HG03064 (cell line): Measurements from ENCODE around the gene RRBP1.

Experiments
- ATAC-seq: cut with Tn5 transposase; IDR thresholded peaks from one replicate; pipeline ENCODE4 v1.9.1; 2021; ENCODE audit warnings: low read depth; ENCODE audit not compliant: unreplicated experiment

The RRBP1 gene

DNA sequence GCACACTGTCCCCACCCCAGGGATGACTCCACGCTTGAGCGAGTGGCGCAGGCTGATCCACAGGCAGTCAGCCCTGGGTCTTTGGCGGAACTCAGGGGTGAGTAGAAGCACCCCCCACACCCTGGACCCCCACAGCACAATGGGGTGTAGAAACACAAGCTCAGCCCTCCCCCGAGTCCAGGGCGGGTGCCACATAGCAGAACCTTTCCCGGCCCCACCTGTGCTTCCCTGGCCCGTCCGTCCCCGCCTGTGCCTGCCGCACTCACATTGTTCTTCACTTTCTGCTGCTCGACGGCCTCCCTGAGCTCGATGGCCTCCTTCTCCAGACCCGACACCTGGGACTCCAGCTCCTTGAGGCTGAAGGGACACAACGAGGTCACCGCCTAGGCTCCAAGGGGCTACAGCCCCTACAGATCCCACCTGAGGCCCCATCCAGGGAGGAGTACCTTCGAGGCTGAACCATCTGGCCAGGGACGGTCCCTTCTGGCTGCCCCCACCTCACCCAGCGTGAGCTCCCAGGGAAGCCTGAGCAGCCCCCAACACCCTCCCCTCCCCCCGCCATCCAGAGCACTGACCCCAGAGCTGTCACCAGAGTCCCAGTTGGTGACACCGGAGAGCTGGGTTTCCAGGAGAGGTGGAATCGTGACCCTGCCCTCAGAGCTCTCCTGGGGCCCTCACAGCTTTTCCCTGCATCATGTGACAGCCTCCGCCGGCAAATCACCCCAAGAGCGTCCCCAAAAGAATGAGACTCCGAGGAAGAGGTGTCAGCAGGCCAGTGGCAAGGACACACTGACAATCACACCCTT is 56.6 kb downstream of the RRBP1 start:
- ATAC-seq, result no peak

DNA sequence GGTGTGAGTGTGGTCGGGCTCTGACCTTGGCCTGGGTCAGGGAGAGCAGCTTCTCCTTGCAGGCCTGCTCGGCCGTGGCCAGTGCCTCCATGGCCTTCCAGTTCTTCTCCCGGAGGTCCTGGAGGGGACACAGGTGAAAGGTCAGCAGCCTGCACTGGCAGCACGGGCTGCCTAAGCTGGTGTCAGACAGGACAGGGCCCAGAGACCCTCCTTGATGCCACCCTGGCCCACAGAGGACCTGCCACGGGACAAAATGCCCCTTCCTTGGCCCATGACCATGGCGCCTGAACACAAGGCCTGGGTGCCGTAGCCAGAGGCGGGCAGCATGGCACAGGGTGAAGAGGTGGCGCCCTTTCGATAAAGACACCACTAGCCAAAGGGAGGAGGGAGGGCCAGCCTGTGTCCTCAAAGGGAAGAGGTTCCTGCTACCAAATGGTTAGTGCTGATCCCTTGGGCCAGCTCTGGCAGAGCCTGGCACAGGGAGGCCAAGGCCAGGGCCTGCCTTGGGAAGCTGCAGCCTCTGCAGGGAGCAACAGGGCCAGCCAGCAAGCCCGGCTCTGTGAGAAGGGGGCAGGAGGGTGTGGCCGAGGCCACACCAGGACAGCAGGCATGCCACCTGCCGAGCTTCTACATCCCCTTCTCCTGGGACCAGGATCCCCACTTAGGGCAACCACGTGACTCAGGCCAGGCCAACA is 57.3 kb downstream of the RRBP1 start:
- ATAC-seq, result no peak

DNA sequence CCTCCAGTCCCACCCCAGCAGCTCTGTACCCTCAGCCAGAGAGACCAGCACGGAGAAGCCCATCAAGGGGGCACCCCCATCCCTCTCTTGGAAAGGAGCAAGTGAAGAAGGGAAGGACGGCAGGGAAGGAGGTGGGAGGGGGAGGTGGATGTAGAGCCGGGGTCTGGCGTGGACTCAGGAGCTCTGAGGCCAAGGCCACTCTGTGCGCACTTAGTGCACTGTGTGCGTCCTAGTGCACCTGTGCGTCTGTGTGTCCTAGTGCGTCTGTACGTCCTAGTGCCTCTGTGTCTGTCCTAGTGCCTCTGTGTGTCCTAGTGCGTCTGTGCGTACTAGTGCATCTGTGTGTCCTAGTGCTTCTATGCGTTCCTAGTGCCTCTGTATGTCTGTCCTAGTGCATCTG is 58.0 kb downstream of the RRBP1 start:
- no peak for ATAC-seq

DNA sequence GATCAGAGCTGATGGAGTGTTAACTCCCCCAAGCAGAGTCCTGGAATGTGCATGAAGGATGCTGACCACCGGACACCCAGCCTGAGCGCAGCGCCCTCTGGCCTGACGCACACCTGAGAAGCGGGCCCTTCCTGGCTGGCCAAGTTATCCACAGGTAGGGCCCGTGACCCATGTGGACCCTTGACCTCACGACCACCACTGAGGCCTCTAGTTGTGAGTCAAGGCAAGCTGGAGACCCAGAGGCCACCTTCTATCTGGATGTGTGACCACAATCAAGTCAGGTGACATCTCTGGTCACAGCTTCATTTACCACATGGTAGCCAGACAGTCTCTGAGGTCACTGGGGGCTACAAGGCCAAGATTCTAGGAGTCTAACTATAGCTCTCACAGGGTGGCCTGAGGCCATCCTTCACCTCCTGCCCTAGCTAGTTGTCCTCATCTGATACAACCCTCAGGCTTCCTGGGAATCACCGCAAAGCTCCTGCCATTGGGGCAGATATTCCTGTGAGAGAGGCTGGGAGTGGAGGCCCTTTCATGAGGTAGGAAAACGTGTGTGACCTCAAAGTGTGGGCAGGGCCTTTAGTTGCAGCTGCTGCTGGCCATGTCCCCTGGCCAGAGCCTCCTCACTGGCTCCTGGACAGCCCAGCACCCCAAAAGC is 59.1 kb downstream of the RRBP1 start:
- ATAC-seq, result no peak

DNA sequence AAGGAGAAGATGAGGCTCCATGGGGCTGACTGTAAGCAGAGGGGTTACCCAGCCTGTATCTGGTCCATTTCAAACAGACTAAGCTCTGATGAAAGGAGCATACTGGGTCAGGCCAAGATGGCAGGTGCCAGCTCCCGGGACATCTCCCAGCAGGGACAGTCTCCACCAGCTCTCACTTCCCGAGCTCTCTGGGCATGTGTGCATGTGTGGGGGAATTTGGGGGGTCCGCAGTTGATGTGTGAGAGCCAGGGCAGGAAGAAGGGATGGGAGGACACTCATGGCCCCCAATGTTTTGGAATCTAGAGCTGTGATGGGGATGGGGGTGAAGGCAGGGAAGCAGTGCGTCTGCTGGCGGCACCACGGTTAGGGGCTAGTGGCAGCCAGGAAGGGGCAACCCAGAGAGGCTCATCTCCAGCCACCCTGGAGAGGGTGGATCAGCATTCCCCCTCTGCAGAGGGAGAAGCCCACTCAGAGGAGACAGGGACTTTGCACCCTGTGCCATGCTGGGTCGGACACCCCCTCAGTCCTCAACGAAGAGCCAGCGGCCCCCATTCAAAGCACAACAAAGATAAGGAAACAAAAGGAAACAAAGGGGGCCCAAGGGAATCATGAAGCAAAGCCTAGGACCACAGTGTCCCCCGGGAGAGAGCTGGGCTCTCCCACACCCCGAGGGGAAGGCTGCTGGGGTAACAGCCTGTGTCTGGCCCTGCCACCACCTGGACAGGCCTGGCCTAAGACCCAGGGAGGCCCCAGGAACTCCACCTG is 59.8 kb downstream of the RRBP1 start:
- no peak for ATAC-seq

DNA sequence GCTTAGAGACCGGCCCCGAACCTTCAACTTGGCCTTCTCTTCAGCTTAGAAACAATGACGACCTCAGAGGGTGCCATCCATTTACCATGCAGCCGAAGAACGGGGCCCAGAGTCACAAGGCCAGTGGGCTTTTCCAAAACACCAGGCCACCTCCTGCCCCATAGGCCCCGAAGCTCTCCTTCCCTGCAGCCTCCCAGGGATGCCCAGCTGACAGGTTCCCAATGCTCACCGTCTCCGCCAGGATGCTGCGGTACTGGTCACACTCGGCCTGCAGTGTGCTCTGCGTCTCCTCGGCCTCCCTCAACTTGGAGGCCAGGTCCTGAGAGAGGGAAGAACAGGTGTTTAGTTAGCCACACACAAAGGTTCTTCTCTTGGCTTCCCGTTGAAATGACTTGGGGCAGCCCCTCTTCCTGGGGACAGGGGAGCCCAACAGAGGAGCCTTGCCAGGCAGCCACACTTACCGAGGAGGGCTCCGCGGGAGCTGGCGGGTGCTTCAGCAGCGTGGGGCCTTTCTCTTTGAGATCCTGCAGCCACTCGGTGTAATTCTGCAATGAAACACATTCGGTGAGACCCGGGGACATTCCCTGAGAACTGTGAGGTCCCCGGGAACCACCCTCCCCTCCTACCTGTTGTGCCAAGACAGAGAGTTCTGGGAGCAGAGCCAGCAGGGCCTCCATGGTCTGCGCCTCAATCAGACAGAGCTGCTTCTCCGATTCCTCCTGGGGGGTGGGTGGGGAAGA is 60.6 kb downstream of the RRBP1 start:
- ATAC-seq, result no peak

DNA sequence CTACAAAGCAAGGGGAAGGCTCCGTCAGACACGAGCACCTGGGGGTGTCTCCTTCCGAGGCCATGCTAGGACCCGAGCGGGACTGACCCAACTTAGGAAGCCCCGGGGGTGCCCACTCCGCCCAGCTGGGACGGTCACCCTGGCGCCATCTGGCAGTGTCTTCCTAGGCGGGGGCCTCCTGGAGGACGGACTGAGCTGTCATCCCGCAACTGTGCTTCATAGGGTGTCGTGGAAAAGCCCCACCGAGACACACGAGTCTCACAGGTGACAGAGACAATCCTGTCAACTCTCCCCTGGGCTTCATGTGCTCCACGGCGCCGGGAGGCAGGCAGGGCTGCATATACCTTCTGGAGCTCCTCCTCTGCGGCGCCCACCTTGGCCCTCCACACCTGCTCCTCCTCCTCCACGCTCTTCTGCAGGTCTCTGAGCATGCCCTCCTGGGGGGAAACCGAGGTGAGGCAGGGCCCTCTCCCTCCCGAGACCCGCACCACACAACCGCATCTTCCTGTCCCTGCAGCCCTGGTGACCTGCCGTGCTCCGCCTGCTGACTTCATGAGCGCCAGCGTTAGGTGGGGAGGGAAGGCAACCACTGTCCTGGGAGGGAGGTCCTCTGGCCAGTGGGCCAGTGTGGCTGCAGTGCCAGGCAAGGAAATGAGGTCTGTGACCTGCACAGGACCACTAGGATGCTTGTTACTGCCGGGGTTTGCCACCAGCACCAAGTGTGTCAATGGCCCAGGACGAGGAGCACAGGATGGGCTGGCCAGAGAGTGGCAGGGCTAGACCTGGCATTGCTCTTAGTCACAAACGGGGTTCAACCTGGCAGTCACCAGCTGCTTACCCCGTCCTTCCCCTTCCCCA is 61.4 kb downstream of the RRBP1 start:
- no peak for ATAC-seq

DNA sequence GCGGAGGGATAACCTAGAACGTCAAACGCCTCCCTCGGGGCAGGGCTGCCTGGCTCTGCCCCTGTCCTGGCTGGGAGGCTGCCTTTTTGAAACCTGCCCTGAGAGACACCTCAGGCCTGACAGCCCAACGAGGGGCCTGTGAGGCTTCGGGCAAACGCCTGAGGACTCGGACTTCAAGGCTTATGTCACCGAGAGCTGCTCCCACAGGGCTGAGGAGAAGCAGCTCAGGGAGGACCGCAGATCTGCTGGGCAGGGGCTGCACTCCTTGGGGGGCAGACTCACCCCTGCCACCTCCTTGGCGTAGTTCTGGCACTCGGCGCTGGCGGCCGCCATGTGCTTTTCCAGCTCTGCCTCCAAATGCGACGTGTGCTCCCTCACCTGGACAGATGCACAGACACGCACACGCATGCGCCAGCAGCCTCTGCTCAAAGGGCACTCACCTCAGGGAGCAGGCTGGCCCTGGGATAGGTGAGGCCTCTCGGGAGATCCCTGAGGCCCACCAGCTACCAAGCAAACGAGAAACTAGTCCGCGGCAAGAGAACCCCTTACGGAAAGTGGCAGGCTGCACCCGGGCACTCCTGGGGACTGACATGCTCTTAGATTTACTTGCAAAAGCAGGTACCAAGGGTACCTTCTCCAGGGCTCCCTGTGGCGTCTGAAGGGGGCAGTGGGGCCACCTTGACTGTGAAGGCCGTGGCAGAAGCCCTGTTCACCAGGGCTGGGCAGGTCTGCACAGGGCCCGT is 62.5 kb downstream of the RRBP1 start:
- ATAC-seq, result no peak

DNA sequence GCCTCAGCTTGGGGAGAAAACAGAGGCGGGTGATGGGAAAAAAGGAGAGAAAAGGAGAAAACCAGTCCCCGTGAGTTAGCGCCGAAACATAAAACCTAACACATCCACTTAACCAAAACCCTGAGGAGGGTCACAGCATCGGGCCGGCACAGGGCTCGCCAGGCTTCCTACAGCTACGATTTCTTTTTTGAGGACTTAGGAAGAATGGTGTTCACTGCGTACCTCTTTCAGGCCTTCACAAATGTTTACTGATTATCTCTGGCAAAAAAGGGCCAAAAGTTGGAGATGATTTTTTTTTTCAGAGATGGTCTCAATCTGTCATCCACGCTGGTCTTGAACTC is 63.4 kb downstream of the RRBP1 start:
- no peak for ATAC-seq

DNA sequence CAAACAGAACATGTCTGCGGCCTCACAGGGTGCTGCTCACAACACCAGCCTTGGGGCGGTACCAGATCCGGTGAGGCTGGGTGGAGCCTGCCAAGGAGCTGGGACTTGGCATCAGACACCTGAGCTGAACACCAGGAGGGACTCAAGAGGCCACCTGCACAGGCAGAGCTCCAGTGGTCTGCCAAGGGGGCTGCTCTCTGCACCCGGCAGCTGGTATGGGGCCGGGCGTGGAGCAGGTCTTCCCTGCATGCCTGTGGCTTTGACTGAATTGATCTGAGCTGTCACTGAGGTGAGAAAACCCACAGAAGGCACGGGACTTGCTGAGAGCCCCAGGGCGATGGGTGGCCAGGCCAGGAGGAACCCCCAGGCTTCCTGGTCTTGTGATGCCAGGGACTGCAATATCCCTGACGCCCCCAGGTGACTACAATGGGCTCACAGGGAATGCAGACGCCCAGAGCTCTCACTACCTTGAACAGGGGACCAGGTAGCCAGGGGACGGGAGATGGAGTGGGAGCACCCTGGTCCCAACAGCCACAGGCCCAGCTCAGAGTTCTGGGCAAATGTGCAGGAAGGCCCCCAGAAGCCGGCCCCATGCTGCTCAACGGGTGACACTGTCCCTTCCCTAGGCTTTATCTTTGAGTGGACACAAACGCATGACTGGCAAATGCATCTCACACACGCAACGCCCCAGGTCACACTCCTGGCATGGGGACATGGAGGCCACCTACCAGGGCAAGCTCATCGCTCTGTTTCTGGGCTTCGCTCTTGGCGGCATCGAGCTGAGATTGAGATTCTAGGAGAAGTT is 64.0 kb downstream of the RRBP1 start:
- ATAC-seq, result no peak

DNA sequence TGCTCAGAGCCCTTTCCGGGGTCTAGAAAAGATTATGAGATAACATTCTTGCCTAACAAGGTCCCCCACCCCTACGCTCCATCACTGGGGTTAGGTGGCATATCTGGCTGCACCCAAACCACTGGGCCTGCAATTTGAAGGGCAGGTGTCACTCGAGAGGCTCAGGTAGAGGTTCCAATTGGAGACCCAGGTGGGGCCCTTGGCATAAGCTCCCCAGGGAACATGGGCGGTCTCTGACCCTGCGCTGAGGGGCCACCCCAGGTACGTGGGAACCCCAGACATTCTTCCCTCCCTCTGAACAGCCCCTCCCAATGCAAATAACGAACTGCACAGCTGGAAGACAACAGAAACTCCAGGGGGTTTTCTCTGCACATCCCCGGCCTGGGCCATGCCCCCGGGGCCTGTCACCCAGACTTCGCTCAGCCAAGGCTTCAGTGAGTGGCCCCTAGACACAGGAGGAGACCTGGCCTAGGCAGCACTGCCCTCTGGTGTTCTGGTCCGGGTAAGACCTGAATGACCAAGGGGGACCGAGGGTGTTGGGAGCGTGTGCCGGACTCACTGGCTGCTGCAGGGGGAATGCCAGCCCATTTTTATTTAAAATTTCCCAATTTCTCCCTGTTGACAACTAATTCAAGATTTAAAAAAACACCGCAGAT is 64.7 kb downstream of the RRBP1 start:
- ATAC-seq, result no peak

DNA sequence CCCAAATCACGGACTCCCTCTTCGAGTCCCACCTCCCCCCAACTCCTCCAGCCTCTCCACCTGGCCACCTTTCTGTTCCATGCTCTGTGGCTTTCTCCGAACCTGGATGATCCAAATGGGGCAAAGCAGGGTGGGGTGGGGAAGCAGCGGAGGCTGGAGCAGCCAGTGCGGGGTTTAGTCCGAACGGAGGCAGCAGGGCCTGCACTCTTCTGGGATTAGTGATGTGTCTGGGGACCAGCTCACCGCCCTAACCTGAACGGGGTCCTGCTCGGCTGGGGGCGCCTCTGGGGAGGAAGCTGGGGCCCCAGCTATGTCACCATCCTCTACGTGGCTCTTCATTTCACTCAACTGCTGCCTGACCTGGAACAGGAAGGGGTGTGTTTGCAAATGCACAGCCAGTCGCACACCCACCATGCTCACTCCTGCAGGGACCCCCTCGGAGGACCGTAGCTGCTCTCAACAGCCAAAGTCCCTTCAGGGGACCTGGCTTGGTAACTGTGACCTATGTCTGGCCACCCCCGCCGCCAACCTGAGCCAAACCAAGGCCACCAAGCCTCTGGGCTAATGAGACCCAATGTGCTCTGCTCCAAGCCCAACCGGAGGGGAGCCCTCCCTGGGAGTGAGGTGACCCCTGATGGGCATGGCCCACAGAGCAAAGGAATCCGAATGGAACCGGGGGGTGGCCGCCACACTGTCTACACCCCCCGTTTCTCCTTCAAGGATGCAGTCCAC is 65.4 kb downstream of the RRBP1 start:
- ATAC-seq, result no peak

DNA sequence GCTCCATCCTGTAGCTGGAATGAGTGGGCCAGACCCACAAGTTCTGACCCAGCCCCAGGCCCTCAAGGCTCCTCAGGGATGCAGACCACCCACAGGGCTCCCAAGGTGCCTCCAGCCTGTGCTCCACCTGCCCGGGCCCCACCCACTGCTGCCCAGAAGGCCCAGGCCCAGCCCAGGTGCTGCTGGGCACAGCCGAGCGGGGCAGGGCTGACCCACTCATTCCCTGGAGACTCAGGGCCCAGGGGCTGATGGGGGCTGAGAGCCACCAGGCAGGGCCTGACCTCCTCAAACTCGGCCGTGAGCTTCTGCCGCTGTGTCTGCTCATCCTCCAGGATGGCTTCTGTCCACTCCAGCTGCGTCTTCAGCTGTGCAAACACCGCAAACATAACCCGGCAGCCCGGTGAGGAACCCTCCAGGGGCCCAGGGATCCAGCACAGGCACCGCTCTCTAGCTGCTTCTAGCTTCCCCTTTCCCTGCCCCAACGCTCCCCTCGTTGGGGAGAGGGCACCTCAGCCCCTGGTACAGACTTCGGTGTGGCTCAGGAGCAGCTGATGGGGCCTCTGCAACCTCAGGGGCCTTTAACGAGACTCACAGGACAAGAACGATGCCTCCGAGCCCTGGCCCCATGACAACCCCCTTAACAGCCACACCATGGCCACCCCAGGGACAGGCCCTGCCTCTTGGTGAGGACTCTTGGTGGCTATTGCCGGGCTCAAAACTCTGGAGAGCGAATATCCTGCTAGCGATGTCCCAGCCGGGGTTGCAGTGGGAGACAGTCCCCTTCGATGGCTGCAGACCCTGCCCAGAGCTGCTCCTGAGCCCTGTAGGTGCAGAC is 66.2 kb downstream of the RRBP1 start:
- ATAC-seq, result no peak

DNA sequence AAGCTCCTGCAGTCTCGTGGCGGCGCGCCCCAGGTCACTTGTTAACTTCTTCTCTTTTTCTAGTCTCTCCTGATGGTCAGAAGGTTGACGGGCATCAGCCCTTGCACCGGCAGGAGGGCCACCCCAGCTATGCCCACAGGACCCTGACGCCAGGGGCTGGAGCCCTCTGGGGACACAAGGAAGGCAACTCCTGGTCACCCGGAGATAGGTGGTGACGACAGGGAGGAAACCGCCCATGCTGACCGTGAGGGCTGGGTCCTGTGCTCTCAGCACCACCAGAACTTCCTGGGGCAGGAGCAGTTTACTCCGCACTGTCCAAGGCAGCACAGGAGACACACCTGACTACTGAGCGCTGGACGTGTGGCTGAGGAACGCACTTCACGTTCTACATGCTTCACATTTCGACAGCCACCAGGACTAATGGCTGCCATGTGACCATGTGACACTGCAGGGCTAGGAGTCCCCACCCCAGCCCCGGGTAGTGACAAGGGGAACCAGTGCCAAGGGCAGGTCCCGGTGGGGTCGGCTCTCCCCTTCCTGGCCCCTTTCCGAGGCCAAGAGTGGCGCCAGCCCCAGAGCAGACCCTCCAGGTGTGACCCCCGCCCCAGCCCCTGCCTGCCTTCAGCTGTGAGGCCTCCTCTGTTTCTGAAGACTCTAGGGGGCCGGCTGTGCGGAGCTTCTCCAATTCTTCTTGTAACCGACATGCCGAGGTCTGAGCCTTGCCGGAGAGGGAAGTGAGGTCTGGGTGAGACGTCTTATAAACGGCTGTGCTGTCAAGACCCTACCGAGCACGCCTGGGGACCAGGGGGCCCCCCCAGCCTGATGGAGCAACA is 67.0 kb downstream of the RRBP1 start:
- ATAC-seq, result no peak

DNA sequence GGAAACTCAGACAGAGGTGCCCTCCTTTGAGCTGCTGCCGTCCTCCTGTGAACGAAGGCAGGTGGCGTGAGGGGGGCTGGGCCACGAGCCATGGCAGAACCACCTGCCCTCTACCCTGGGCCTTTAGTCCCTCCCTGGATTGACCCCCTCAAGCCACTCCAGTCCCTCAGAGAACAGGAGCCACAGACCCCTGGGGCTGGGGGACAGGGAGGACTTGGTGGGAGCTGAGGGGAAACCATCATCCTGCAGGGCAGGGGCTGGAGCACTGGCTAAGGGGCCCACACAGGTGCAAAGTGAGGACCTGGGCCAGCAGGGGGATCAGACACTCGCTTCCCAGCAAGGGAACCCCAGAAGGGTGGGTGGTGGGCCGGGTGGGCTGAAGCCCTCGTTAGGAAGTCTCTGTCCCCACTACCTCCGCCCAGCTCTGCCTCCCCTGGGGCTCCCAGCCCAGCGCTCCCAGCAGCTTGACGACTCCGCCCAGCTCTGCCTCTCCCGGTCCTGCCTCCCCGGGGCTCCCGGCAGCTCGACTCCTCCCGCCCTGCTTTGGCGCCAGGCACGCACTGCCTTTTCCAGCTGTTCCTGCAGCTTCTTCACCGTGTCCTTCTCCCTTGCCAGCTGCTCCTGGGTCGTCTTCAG is 67.7 kb downstream of the RRBP1 start:
- no peak for ATAC-seq
